ENCODE results near the gene JCAD.
"Not testable (repeated sequence)": the region's sequence is repeated elsewhere in the genome, so short reads cannot be mapped to it uniquely, and the experiment has no call there.

The JCAD gene

DNA sequence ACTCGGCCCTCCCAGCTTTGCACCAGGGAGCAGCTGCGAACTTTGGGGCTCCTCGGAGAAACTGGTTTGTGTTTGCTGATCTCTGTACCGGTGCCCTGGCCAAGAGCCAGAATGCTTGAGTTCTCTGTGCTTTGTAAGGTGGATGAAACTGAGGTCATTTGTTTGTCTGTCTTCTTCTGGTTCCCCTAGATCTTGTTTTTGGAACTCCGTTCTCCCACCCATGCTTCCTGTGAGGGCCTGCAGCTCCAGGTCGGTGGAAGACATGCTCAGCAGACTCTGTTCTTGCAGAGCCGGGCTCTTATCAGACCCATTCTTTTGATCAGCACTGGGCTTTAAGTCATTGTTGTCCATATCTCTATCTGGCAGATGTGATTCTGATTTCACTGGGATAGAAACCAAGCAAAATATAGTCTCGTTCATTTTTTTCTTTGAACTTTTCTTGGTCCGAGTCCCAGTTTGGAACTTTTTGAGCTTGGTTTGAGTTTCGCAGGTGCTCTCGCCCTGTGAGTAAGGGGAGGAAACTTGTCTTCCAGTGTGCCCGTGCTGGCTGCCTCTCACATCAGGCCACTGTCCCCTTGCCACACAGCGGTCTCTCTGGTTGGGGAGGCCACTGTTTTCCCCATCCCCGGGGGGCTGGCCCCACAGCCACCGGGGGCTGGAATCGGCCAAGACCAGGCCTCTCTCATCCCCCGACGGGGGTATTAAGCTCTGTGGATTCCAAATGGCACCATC is 31.2 kb downstream of the JCAD start:
- DNase-seq (ENCODE audit: low read depth in 1 of 2, low spot score in 1 of 2), result no peak

DNA sequence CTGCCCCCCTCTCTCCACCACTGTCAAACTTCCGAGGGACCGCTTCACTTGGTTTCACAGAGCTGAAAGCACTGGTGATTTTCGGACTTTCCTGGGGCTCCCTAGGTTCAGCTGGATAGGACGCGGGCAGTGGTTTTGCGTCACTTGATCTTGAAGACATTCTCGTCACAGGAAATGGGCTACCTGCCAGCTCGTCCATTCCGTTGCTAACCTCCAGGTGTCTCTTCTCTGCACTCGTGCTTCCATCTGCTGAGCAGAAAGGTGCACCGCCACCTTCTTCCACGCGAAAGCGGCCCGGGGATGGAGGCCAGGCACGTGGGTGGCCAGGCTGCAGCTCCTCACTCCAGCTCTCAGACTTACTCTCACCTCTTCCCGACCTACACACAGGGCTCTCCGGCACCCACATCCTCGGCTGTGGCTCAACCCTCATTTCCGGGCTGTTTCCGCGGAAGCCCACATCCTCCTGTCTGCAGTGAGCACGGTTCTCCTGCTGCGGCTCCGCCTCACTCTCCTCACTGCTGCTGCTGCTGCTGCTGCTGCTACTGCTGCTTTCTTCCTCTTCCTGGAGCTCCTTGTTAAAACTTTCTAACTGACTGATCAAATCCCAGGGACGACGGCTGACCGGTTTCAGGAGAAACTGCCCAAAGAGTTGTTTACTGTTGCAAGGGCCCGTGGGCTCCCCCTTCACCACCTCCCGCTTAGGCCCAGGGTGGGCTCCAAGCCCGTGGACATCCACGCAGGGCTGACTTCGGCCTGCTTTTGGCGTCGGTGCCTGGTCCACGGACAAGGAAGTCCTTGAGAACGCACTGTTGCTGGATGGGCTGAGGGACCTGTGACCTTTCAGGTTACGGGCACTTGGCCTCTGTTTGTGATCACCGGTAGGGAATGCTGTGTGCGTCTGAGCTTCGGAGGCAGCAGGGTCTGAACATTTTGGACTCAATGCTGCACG is 32.1 kb downstream of the JCAD start:
- DNase-seq (ENCODE audit: low read depth in 1 of 2, low spot score in 1 of 2), result peak; percentile 58 to 68

DNA sequence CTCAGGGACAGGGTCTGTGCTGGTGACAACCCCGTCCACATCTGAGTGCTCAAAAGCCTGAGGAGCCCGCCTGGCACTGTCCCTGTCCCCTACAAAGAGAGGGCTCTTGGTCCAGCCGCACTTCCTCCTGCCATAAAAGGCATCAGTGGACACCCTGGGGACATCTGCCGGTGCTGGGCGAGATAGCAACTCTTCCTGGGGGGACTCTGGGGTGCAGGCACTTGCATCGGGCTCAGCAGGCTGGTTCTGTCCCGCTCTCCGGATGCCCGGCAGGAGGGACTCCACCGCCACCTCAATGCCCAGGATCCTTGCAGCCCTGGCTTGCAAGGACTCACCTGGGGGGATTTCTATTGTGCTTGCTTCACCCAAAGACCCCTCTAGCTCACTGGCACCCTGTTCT is 32.8 kb downstream of the JCAD start:
- no peak for DNase-seq (ENCODE audit: low read depth in 1 of 2, low spot score in 1 of 2)

DNA sequence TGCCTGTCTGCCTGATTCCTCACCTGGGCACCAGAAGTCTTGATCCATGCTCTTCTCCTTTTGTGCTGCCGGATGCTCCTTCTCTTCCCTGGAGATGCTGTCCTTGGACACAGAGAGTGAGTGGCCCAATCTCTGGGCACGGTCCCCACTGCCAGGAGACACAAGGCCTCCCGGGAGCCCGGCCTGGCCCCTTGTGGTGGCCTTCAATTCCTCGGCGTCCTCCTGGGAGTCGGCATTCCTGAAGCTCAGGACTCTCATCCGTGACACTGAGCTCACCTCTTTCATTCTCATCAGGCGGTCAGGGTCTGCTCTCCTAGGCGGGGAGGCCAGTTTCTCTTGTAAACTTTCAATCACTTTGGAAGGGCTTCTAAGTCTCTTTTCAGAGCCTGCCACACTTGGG is 33.3 kb downstream of the JCAD start:
- no peak for DNase-seq (ENCODE audit: low read depth in 1 of 2, low spot score in 1 of 2)

DNA sequence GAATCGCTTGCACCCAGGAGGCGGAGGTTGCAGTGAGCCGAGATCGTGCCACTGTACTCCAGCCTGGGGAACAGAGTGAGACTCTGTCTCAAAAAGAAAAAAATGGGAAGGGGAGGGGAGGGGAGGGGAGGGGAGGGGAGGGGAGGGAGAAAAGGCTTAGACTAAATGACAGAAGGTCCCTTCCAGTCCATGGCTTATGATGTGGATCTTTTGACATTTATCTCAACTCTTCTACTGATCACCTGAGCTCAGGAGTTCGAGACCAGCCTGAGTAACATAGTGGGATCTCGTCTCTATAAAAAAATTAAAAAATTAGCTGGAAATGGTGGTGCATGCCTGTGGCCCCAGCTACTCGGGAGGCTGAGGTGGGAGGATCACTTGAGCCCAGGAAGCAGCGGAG is 34.0 kb downstream of the JCAD start:
- not testable (repeated sequence) for DNase-seq (ENCODE audit: low read depth in 1 of 2, low spot score in 1 of 2)

DNA sequence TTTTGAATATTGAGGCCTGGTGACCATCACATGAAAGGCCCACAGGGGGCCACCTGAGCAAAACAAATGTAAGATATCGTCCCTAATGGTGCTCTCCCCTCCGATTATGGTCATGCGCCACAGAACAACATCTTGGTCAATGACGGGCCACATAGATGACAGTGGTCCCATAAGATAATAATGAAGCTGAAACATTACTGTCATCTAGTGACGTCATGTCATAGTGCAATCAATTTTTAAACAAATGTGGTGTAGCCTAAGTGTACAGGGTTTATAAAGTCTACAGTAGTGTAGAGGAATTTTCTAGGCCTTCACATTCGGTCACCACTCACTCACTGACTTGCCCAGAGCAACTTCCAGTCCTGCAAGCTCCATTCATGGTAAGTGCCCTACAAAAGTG is 36.8 kb downstream of the JCAD start:
- no peak for DNase-seq (ENCODE audit: low read depth in 1 of 2, low spot score in 1 of 2)

DNA sequence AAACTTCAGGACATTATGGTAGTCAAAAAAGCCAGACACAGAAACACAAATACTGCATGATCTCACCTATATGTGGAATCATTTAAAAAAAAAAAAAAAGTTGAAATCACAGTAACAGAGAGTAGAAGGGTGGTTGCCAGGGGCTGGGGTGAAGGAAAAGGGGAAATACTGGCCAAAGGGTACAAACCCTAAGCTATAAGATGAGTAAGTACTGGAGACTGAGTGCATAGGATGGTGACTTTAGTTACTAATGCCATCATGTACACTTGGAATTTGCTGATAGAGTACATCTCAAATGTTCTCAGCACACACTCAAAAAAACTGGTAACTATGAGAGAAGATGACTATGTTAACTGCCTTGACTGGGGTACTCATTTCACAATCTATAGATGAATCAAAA is 39.9 kb downstream of the JCAD start:
- DNase-seq (ENCODE audit: low read depth in 1 of 2, low spot score in 1 of 2), result no peak

DNA sequence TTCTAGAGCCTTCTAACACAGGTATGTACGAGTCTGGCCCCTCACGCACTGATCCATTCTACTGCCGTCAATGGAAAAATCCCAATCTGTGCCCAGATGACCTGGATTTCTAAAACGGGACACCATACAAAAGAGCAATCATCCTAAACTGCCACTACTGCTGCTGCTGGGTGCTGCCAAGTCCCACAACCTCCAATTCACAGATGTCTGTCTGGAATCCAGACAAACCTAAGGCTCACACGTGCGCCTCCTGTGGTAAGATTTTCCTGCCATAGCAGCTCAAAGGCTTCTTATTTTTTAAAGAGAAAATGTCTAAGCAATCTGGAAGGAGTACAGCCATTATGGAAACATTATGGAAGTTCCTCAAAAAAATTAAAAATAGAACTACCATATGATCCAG is 40.9 kb downstream of the JCAD start:
- no peak for DNase-seq (ENCODE audit: low read depth in 1 of 2, low spot score in 1 of 2)

DNA sequence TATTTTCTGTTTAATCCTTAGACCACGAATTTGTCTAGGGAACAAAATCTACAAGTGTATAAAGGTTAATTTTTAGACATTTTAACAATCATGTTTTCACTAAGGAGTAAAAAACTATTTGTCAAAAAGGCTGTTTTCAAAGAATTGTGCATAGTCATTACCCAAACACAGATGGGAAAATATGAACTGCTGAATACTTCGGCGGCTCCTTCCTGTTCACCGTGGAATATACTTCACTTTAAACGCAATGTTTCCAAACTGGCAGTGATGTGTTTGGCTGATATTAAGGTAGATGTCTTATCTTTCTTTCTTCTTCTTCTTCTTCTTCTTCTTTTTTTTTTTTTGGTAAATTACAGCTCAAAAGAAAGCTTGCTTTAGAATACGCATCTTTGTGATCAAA is 41.4 kb downstream of the JCAD start:
- DNase-seq (ENCODE audit: low read depth in 1 of 2, low spot score in 1 of 2), result no peak

DNA sequence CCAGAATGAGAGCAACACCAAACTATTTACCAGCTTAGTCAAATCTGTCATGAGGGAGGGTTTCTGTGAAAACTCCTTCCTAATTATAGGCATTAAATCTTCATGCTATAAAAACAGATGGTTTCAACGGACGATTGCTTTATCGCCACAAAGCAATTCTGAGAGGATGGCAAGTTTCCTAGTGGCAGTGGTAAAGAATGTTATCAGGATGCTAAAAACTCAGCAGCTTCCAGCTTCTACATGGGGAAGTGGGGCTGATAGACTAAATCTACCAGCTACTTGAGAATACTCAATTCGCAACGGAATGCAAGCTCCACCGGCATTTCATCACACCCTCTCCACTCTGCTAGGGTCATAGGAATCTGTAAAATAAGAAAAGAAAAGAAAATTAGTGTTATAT is 41.8 kb downstream of the JCAD start:
- no peak for DNase-seq (ENCODE audit: low read depth in 1 of 2, low spot score in 1 of 2)

DNA sequence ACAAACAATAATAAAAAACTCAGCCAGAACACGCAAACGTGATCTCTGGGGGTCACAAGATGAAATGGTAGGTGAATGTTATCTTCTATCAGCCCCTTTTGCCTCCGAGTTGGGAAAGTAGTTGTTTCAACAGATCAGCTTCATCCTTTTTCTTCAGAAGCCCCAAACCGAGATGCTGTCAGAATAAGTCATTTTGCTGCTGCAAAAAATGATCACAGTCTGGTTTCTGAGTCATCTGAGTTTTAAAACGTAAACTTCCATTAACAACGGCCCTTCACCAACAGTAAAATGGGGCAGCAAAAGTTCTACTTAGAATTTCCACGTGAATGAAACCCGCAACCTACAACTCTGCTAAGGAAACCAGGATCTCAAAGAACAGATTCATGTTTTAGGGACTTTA is 44.9 kb downstream of the JCAD start:
- DNase-seq (ENCODE audit: low read depth in 1 of 2, low spot score in 1 of 2), result no peak

DNA sequence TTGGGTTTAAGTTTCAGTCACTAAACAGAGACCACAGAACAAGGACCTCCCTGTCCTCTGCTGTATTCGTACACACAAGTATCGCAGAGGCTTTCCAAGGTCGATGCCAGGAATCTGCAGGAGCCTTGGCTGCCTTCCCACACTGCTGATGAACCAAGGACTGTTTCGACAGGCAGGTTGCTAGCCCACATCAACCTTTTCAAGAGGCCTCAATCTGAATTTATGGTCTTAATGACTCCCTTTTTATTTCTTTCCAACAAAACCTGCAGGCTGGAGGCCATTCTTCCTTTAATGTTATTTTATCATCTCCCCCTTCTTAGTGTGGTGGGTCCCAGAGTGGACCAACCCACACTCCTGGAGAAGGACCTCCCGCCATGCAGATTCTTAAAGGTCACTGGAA is 45.6 kb downstream of the JCAD start:
- no peak for DNase-seq (ENCODE audit: low read depth in 1 of 2, low spot score in 1 of 2)

DNA sequence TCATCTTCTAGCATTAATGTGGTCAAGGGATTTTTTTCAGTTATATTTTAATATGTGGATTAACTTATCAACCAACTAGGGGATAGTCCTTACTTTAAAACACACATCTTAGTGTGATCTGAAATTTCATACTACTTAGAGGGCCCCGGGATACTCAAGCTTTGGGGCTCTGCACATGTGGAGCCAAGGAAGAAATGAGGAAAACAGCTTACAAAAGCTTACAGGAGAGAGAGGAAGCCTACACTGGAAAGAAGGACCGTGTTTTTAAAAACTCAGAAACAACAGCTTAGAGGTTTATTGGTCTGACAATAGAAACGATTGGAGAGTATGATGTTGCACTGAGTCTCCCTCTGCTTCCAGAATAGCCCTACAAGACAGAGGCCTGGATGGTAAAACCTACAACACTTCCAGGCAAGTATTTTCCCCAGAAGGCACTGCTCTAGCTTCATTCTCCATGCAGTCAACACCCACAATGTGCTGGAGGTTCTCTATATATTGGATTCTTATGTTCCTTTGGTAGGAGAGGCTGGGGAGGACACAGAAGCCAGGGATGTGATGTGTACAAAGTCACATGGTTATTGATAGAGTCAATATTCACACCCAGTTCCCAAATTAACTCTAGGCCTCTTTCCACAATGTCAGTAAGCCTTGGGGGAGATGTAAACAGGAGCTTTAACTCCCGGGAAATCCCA is 47.3 kb downstream of the JCAD start:
- no peak for DNase-seq (ENCODE audit: low read depth in 1 of 2, low spot score in 1 of 2)

DNA sequence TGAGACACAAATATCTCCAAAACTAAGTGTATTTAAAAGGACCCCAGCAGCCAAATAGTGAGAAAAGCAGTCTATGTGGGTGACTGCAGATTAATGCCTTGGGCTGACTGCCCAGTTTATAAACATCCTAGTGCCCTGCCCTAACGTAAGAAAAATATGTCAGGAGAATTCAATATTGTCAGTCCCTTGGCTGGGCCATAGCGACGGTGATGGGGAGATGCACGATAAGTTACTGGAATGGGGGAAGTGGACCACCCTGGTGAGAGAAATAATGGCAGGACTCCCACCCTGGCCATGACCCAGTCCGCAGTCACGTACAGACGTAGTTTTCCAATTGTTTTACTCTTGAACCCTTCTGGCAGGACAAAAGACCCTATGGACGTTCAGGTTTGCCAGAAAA is 48.0 kb downstream of the JCAD start:
- no peak for DNase-seq (ENCODE audit: low read depth in 1 of 2, low spot score in 1 of 2)

DNA sequence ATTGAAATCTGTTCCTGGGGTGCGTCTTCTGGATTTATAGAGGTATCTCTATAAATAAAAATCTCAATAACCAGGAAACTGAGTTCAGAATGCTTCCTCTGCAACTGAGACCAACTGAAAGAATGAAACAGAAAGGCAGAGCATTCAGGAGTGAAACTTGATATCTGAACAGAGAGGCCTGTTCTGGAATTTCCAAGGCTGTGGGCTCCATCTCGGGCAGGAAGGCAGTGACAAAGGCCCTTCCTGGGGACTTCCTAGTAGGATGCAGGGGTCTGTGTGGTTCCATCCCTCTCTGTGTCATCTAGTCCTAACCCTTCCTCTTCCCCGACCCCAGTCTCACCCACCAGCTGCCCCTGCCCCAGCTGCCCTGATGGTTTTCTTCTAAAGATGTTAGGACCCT is 52.0 kb downstream of the JCAD start:
- DNase-seq (ENCODE audit: low read depth in 1 of 2, low spot score in 1 of 2), result no peak

DNA sequence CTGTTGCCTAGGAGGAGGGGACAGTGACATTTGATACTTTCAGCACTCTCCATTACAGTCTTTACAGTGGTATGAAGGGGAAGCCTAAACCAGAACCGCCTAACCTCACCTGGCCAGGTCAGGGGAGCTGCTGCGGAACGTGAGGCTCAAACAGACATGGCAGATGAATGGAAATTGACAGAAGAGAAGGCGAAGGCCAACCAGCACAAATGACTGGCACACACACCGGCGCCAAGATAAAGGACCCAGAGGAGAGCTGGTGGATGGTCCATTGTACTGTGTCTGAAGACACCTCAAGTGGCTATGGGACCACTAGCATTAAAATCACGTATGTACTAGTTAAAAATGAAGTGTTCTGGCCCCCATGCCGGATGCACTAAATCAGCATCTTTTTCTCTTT is 53.0 kb downstream of the JCAD start:
- DNase-seq (ENCODE audit: low read depth in 1 of 2, low spot score in 1 of 2), result no peak

DNA sequence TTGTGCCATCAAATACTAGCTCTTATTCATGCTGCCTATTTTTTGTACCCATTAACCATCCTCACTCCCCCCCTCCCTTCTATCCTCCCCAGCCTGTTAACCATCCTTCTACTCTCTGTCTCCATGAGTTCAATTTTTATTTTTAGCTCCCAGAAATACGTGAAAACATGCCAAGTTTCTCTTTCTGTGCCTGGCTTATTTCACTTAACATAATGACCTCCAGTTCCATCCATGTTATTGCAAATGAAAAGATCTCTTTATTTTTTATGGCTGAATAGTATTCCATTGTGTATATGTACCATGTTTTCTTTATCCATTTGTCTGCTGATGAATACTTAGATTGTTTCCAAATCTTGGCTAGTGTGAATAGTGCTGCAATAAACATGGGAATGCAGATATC is 54.3 kb downstream of the JCAD start:
- DNase-seq (ENCODE audit: low read depth in 1 of 2, low spot score in 1 of 2), result not testable (repeated sequence)

DNA sequence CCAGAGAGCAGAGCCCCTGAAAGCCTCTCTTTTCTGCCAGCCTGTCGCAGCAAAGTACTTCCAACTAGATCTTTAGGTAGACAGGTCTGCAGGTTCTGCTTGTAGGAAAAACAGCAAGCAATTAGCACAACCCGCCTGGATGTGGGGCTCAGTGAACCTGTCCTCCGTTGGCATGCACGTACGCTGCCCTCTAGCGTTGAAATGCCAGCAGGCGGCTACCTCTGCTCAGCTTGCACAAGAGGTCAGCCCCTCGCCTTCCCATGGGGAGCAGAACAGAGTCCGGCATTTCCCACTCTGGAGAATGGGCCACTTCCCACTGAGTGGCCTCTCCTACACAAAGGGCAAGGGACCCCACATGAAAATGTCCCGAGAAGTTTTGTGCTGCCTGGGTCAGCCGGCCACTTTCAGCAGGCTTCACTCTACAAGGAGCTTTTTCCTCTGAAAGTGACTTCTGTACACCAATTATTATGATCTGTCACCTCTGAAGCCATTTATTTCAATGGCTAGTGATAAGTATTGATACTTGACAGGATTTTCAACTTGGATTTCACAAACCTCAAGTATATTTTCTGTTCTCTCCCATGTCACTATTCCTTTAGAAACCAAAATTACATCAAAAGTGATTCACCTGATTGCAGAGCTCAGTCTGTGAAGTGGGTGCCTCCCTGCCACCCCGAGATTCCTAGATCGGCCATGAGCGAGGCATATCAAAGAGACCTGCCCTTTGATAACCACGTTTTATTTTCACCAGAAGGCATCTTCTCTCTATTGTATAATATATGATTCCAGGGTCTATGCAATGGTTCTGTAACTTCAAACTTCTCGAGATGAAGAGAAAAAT is 56.7 kb downstream of the JCAD start:
- DNase-seq (ENCODE audit: low read depth in 1 of 2, low spot score in 1 of 2), result peak; percentile 22 to 23

DNA sequence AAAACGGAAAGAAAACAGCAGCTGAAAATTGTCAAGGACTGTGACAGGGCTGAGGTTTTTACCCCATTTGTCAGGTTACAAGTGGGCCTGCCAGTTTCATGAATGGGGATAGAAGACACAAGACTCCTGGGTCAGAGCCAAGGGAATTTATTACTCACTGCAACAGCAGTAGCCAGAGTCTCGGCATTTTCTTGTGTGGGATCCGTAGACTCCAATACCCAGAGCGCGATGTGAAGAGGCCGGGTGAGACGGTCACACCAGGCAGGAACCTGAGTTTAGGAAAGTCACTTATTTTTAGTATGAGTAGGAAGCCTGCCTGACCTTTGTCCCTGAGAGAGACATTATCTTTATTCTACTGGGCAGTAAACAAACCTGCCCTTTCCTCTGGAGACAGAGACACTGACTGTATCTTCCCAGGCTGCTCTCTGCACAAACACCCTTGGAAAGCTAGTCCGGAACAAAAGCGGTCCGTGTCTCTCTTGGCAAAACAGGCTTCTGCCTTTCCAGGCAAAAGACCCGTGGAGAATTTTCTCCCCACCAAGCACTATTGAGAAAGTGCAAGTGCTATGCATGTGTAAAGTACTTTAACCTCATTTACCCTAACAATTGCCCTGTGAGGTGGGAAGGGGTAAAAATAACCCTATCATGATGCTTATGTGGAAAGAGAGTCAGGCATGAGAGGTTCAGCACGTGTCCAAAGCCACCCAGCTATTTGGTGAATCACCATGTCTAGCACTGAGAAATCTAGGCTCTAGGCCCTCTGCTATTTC is 58.4 kb downstream of the JCAD start:
- no peak for DNase-seq (ENCODE audit: low read depth in 1 of 2, low spot score in 1 of 2)

DNA sequence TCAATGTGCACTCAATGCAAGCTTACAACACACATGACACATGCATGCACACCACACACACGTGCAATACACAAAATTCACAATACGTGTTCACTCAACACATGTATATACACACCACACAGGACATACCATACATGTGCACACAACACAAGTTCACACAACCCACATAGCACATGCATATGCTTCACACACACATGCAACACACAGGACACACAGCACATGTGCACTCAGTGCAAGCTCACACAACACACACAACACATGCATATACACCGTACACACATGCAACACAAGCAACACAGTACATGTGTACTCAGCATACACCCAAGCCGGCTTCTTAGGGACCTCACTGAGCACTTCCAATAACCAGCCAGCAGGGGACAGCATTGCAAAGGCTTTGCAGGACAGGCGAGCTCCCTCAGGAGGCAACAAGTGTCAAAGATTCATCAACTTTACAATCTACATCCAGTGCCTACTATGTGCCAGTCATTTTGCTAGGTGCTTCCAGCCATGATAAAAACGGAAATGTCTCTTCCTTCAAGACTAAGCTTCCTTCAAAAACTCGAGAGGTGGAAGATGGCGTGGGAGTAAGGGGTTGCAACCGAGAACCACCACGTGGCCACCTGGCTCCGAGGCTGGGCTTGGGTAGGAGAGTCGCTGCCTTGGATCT is 61.1 kb downstream of the JCAD start:
- peak; percentile 40 to 66 for DNase-seq (ENCODE audit: low read depth in 1 of 2, low spot score in 1 of 2)
